Measurements from ENCODE around the gene DBN1.
"Not testable (repeated sequence)": the region's sequence is repeated elsewhere in the genome, so short reads cannot be mapped to it uniquely, and the experiment has no call there.

DBN1 gene

GRCh38 chr5:177490992-177491391 lies 17.6 kb upstream of the DBN1 start:
- DNase-seq (ENCODE audit: low spot score), result no peak

GRCh38 chr5:177490311-177490991 lies 17.0 kb upstream of the DBN1 start:
- DNase-seq (ENCODE audit: low spot score), result no peak

- no peak for DNase-seq (ENCODE audit: low spot score)
Observed at GRCh38 chr5:177489119-177489716, 15.8 kb upstream of the DBN1 start.

- no peak for DNase-seq (ENCODE audit: low spot score)
Observed at GRCh38 chr5:177487975-177488374, 14.5 kb upstream of the DBN1 start.

- no peak for DNase-seq (ENCODE audit: low spot score)
Observed at GRCh38 chr5:177487144-177487543, 13.7 kb upstream of the DBN1 start.

GRCh38 chr5:177486256-177486655 lies 12.8 kb upstream of the DBN1 start:
- DNase-seq (ENCODE audit: low spot score), result no peak

GRCh38 chr5:177485753-177486152 lies 12.3 kb upstream of the DBN1 start:
- DNase-seq (ENCODE audit: low spot score), result not testable (repeated sequence)

GRCh38 chr5:177484902-177485549 lies 11.6 kb upstream of the DBN1 start:
- no peak for DNase-seq (ENCODE audit: low spot score)

- DNase-seq (ENCODE audit: low spot score), result no peak
Observed at GRCh38 chr5:177483994-177484901, 10.8 kb upstream of the DBN1 start.

- no peak for DNase-seq (ENCODE audit: low spot score)
Observed at GRCh38 chr5:177483042-177483441, 9.6 kb upstream of the DBN1 start.

GRCh38 chr5:177482359-177482795 lies 8.9 kb upstream of the DBN1 start:
- DNase-seq (ENCODE audit: low spot score), result no peak

- DNase-seq (ENCODE audit: low spot score), result peak; percentile 80
Observed at GRCh38 chr5:177479774-177480173, 6.3 kb upstream of the DBN1 start.

- peak; percentile 91 for DNase-seq (ENCODE audit: low spot score)
Observed at GRCh38 chr5:177478711-177479646, 5.5 kb upstream of the DBN1 start.

- no peak for DNase-seq (ENCODE audit: low spot score)
Observed at GRCh38 chr5:177477701-177478477, 4.5 kb upstream of the DBN1 start.

- DNase-seq (ENCODE audit: low spot score), result no peak
Observed at GRCh38 chr5:177476531-177477233, 3.2 kb upstream of the DBN1 start.

- no peak for DNase-seq (ENCODE audit: low spot score)
Observed at GRCh38 chr5:177475563-177476427, 2.4 kb upstream of the DBN1 start.

- no peak for DNase-seq (ENCODE audit: low spot score)
Observed at GRCh38 chr5:177474846-177475562, 1.6 kb upstream of the DBN1 start.

GRCh38 chr5:177474002-177474476 lies 605 bp upstream of the DBN1 start:
- no peak for DNase-seq (ENCODE audit: low spot score)

Measured in SW480 (cell line).